Prostate gland (tissue), 2 donors: ENCODE data around the gene CACNA1B. TPM values are rescaled to one million over a fixed set of nuclear protein-coding genes. Genes with fewer than 3 reads are reported as not detected.

Source experiments
- DNase-seq: peaks from one replicate; pipeline ENCODE4 v3.0.0-alpha.2; 2019; ENCODE audit warnings: low spot score
- H3K27ac ChIP-seq, 2 donors: fragments of 200-600 bp; sonication (generic); 2 replicates each; pipeline ENCODE4 v1.5.1; 2017 to 2019
- H3K27me3 ChIP-seq: fragments of 200-600 bp; sonication (generic); replicated peaks from 2 replicates; pipeline ENCODE4 v1.5.1; 2019; ENCODE audit not compliant: insufficient read depth
- H3K36me3 ChIP-seq, 2 donors: fragments of 200-600 bp; sonication (generic); 1 replicate in 1 of 2; 2 replicates in 1 of 2; pipeline versions ENCODE4 v1.5.1 to v1.8.1; 2017 to 2019
- H3K4me1 ChIP-seq: fragments of 200-600 bp; sonication (generic); replicated peaks from 2 replicates; pipeline ENCODE4 v1.5.1; 2019
- H3K4me3 ChIP-seq, 2 donors: fragments of 200-600 bp; sonication (generic); 2 replicates each; pipeline ENCODE4 v1.5.1; 2017 to 2019
- H3K9me3 ChIP-seq: fragments of 200-600 bp; sonication (generic); 2 replicates; pipeline ENCODE4 v1.5.1; 2017
- CTCF ChIP-seq, 4 experiments: fragments of 200-600 bp in 2 of 4; fragments of 450-650 bp in 2 of 4; sonication (generic) in 2 of 4; IDR thresholded peaks; 1 replicate in 3 of 4; 2 replicates in 1 of 4; pipeline ENCODE4 v1.5.1; 2016 to 2019; ENCODE audit warnings: antibody characterized with exemption in 4 of 4, mild to moderate bottlenecking in 2 of 4, moderate library complexity in 2 of 4
- POLR2A ChIP-seq: fragments of 450-650 bp; IDR thresholded peaks from one replicate; pipeline ENCODE4 v1.6.1; 2016; ENCODE audit warnings: antibody characterized with exemption, mild to moderate bottlenecking
- POLR2AphosphoS5 ChIP-seq: sonication (generic); formaldehyde crosslinking; IDR thresholded peaks from one replicate; pipeline ENCODE4 v1.6.1; 2017; ENCODE audit warnings: antibody characterized with exemption
- WGBS: methylation state at CpG from one replicate; pipeline ENCODE4 v1.1.5; 2018; 5-methylcytosine and 5-hydroxymethylcytosine counted together
- intact Hi-C: fragments of 100-400 bp; cut with DNase I; formaldehyde crosslinking; loops from one replicate; pipeline ENCODE4 v1.14.2; 2022
- total RNA-seq, 2 donors: library from RNA; depleted of rRNA; stranded (reverse); fragments of >200 nt; gene quantifications; one replicate each; pipeline ENCODE4 v1.1.0, GENCODE V29; 2016

CACNA1B gene
- total RNA-seq, 2 donors from 2014 or later, result 0.36 to 6.0 TPM

- WGBS, result 90% methylated on average over 5 of the region's 5 CpGs
Measured at GRCh38 chr9:138020795-138021182, 143.2 kb downstream of the CACNA1B start.

GRCh38 chr9:138021251-138022056 lies 143.9 kb downstream of the CACNA1B start:
- Histone ChIP-seq H3K9me3 (no peaks in the 10 kb centered on the region), H3K27ac (no peak overlapping the region), H3K4me3 (no peak overlapping the region), H3K27me3 (no peaks in the 10 kb centered on the region), H3K4me1 (no peaks in the 10 kb centered on the region), H3K36me3 (no peaks in the 10 kb centered on the region)
- intact Hi-C loops, result no loop called here
- TF ChIP-seq POLR2AphosphoS5 (no peak), CTCF (IDR thresholded peaks at IDR 0.05) (no peak), POLR2A (no peak)
- no peak for DNase-seq
- 93% methylated on average over 12 of the region's 15 CpGs for WGBS

More at GRCh38 chr9:138020795-138021182, 143.2 kb downstream of the CACNA1B start:
- Histone ChIP-seq H3K4me1 (no peaks in the 10 kb centered on the region), H3K27ac (no peak overlapping the region), H3K4me3 (no peak overlapping the region), H3K36me3 (no peaks in the 10 kb centered on the region), H3K27me3 (no peaks in the 10 kb centered on the region), H3K9me3 (no peaks in the 10 kb centered on the region)
- TF ChIP-seq POLR2AphosphoS5, result no peak
- TF ChIP-seq POLR2A, result no peak
- TF ChIP-seq CTCF (IDR thresholded peaks at IDR 0.05), result no peak
- no peak for DNase-seq
- intact Hi-C loops, result no loop called here

DNA sequence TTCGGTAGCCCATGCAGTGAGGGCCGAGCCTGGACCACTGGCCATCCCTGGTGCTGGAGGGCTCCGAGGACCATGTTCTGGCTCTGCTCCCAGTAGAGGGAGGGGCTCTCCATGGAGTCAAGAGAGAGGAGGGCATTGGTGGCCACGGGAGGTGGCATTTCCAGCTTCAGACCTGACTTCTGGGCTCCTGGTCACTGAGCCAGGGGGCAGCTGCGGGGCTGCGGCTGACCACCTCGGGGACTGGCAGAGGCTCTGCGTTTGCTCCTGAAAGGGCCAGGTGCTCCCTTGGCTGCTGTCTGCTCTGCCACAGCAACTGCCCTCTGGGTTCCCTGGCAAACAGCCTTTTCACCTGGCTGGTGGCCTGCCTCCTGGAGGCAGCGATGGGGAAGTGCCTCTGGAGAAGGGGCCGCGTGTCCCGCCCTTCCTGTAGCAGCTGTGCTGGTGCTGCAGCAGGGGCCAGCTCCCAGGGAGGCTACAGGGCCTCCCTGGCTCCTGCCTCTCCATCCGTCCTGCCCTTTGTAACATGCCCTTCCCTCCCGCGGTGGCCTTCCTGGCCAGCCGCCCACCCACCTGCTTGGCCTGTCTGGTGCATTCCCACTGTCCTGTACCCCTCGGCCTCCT lies 144.6 kb downstream of the CACNA1B start:
- Histone ChIP-seq H3K27ac (no peak overlapping the region), H3K36me3 (no peaks in the 10 kb centered on the region), H3K27me3 (no peaks in the 10 kb centered on the region), H3K9me3 (no peaks in the 10 kb centered on the region), H3K4me1 (no peaks in the 10 kb centered on the region), H3K4me3 (peak overlapping the region; percentile 16 to 34)
- WGBS, result 41% methylated on average over 12 of the region's 17 CpGs
- TF ChIP-seq CTCF (IDR thresholded peaks at IDR 0.05), result peak in 2 of 4 experiments; percentile 28 to 33
- TF ChIP-seq POLR2AphosphoS5, result no peak
- intact Hi-C loops, result no loop called here
- DNase-seq, result no peak

GRCh38 chr9:138022756-138023393 lies 145.3 kb downstream of the CACNA1B start:
- no peak for DNase-seq
- Histone ChIP-seq H3K4me3 (peak overlapping the region; percentile 16 to 34), H3K27ac (no peak overlapping the region), H3K36me3 (no peaks in the 10 kb centered on the region), H3K27me3 (no peaks in the 10 kb centered on the region), H3K4me1 (no peaks in the 10 kb centered on the region), H3K9me3 (no peaks in the 10 kb centered on the region)
- intact Hi-C loops, result no loop called here
- TF ChIP-seq POLR2AphosphoS5 (no peak), POLR2A (no peak), CTCF (IDR thresholded peaks at IDR 0.05) (no peak)
- 2% methylated on average over 48 of the region's 69 CpGs for WGBS
